ENCODE results near the gene KHSRP.

- no peak for TF ChIP-seq POLR2A (IDR thresholded peaks at IDR 0.05)
- TF ChIP-seq, protein P1, sequence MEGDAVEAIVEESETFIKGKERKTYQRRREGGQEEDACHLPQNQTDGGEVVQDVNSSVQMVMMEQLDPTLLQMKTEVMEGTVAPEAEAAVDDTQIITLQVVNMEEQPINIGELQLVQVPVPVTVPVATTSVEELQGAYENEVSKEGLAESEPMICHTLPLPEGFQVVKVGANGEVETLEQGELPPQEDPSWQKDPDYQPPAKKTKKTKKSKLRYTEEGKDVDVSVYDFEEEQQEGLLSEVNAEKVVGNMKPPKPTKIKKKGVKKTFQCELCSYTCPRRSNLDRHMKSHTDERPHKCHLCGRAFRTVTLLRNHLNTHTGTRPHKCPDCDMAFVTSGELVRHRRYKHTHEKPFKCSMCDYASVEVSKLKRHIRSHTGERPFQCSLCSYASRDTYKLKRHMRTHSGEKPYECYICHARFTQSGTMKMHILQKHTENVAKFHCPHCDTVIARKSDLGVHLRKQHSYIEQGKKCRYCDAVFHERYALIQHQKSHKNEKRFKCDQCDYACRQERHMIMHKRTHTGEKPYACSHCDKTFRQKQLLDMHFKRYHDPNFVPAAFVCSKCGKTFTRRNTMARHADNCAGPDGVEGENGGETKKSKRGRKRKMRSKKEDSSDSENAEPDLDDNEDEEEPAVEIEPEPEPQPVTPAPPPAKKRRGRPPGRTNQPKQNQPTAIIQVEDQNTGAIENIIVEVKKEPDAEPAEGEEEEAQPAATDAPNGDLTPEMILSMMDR (IDR thresholded peaks at IDR 0.05), result no peak
- no peak for TF ChIP-seq EP300 (IDR thresholded peaks at IDR 0.05)
These were observed 2.5 kb upstream of the KHSRP start for GRCh38 chr19:6427131-6427530.

All from ovary (tissue), 3 donors.